SK-N-MC (cell line): ENCODE measurements around the gene HTATIP2.

Experiments used
- EZH2 ChIP-seq: fragments of 200-600 bp; sonication (generic); IDR thresholded peaks from one replicate; pipeline ENCODE4 v1.6.1; 2017; ENCODE audit warnings: antibody characterized with exemption
- FOXP2 ChIP-seq: optimal IDR thresholded peaks from 2 replicates; pipeline ENCODE3; 2011; ENCODE audit warnings: mild to moderate bottlenecking, moderate library complexity; ENCODE audit not compliant: insufficient read depth; ENCODE audit errors: extremely low read length, control extremely low read depth
- POLR2AphosphoS5 ChIP-seq: IDR thresholded peaks from 2 replicates; pipeline ENCODE4 v1.6.1; 2012; ENCODE audit warnings: mild to moderate bottlenecking, low read depth, low read length, borderline replicate concordance

- TF ChIP-seq FOXP2 (no peak), EZH2 (no peak), POLR2AphosphoS5 (no peak)
Observed at GRCh38 chr11:20342347-20343141, 21.0 kb upstream of the HTATIP2 start.
